GM21723 (cell line): Measurements from ENCODE around the gene ENDOV.
"Not testable (repeated sequence)": the region's sequence is repeated elsewhere in the genome, so short reads cannot be mapped to it uniquely, and the experiment has no call there.

Source experiments
- ATAC-seq: cut with Tn5 transposase; IDR thresholded peaks from one replicate; pipeline ENCODE4 v1.9.1; 2021; ENCODE audit warnings: mild to moderate bottlenecking, moderate library complexity; ENCODE audit not compliant: unreplicated experiment

ENDOV gene

DNA sequence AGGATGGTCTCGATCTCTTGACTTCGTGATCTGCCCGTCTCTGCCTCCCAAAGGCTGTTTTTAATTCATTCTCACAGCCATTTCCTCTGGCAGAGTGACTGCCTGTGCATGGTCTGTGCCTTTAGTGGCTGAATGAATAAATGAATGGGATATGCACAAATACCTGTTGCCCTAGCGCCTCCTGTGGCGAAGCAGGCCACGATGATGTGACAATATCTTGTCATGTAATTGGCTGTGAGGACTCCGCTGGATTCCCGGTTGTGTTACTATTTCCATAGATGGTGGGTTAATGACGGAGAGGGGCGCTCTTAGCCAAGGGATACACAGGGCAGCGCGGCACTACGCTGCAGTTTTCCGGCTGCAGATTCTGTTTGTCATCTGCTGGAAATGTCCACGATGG is 26.8 kb upstream of the ENDOV start:
- ATAC-seq, result no peak

DNA sequence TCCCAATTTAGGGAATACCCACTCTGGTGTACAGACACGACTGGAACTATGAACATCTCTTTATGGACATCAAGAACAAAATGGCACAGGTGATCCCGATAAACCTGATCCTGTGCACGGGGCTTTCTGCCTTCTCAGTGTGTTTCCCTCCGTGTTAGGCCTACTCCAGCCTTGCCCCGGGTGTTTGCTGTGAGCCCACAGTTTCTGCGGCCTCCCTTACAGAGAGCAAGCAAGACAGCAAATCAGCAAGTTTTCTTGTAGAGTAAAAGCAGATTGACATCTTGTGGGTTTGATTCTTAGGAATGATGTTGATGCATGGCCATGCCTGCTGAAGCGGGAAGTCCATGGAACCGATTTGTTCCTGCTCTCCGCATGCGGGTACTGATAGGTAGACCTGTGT is 26.4 kb upstream of the ENDOV start:
- no peak for ATAC-seq

DNA sequence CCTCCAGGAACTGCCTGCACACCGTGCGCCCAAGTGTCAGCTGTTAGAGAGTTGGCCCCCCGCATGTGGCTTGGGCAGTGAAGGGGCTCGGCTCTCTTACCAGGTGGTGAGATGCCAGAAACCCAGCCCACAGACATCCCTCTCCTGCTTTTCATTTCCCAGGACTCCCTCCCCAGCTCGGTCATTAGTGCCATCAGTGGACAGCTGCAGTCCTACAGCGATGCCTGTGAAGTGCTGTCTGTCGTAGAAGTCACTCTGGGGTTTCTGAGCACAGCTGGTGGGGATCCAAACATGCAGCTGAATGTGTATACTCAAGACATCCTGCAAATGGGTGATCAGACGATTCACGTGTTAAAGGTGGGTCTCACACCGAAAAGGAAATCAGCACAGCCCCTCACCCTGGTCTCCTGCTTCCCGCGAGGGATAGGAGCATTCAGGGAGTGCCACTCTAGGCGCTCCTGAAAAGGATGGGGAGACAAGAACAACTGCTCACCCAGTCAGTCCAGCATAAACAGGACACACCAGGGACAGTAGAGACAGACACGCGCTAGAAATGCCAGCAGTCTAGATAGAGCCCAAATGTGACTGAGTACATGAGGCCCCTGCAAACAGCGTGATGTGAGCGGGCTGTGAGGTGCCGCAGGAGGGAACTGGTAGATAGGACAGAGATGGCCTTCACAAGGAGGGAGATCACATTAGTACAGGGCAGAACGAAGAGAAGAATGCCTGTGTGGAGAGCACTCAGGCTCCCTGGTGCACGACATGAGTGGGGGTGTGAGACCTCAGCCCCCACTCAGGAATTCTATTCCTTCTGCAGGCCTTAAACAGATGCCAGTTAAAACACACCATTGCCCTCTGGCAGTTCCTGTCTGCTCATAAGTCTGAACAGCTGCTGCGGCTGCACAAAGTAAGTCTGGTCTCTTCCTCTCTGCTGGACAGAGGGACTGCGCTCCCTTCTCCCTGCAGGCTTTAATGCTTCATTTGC is 25.7 kb upstream of the ENDOV start:
- no peak for ATAC-seq

DNA sequence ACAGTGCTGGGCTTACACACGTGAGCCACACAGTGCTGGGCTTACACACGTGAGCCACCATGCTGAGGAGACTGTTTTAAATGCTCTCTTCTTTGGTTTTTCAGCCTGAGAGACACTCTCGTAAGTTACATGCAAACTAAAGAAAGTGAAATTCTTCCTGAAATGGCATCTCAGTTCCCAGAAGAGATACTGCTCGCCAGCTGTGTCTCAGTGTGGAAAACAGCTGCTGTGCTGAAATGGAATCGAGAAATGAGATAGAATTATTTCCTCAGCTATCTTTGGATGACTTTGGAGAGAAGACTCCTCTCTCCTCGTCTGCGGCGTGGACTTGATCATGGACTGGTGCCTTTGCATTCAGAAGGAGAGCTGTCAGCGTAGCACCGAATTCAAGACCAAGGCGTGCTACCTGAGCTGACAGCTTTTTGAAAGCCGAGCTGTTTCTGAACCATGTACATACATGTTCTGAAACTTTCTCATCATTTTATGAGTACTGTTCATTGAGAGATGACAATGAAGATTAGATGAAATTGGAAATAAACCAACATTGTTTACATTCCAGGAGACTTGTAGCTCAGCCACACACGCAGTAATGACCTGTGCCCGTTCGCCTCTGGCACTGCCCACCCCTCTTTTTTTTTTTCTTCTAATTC is 21.6 kb upstream of the ENDOV start:
- ATAC-seq, result no peak

DNA sequence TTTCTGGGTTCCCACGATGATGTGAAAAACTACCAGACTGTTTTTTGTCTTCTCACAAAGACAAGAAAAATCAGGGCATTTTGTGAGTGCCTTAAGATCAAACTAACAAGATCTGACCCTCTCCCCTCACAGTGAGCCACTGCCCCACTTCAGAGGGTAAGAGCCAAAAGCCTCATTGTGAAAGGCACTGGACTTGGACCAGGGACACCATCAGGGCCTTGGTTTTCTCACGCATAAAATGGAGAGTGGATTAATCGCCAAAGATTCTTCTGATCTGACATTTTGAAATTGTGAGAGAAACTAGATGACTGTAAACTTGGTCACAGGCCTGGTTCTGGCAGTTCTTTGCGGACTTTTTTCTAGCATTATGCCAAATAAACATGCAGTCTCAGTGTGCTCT is 21.0 kb upstream of the ENDOV start:
- no peak for ATAC-seq

DNA sequence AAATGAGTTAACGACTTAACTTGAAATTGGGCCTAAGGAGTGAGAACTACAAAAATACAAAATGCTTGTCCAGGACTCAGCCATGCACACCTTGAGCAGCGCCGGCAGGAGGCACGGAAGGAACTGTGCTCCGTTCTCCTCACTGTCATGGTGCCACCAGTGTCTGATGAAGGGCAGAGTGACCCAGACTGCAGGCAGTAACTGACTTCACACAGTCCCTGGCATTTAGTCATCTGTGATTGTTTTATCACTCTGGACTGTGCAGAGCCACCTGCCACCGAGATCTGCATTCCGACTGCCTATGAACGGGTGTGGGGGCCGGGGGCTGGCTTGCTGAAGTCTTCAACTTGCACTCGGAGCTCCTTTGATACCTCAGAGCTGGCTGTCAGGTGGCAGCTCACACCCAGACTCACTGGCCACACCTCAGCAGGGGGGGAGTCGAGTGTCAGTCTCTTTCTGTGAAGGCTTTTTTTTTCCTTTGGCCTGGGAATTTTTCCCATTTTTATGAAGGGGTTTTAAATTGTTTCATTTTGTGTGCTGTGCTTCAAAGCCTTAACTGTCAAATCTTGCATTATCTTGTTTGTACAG is 20.2 kb upstream of the ENDOV start:
- no peak for ATAC-seq

DNA sequence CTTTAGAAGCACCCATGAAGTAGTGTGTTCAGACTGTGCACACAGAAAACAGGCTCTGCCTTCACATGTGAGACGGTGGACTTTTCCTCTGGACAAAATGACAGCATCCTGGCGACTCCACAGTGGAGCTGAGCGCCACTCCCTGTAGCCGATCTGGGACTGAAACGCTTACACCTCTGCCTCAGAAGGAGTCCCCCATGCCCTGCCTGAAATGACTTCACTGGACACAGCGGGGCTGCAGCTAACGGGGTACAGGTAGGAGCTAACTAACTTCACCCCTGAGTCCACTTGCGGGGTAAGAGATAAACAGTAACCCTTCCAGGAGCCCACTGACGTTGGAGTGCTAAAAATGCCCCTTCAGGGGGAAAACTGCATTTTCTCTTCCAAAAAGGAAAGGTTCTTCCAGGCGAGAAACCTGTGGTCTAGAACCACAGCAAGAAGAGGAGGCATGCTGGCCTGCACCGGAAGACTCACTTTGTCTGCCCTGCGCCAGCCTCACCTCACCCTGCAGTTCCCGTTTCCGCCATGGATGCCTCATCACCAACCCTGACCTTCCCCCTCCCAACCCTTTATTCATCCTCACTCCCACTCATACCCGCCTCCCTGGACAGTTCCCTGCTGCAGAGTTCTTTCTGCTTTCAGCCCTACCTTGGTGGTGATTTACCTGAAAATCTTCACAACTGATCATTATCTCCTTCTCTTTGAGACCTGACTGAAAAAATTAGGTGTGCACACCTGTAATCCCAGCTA is 19.4 kb upstream of the ENDOV start:
- no peak for ATAC-seq

DNA sequence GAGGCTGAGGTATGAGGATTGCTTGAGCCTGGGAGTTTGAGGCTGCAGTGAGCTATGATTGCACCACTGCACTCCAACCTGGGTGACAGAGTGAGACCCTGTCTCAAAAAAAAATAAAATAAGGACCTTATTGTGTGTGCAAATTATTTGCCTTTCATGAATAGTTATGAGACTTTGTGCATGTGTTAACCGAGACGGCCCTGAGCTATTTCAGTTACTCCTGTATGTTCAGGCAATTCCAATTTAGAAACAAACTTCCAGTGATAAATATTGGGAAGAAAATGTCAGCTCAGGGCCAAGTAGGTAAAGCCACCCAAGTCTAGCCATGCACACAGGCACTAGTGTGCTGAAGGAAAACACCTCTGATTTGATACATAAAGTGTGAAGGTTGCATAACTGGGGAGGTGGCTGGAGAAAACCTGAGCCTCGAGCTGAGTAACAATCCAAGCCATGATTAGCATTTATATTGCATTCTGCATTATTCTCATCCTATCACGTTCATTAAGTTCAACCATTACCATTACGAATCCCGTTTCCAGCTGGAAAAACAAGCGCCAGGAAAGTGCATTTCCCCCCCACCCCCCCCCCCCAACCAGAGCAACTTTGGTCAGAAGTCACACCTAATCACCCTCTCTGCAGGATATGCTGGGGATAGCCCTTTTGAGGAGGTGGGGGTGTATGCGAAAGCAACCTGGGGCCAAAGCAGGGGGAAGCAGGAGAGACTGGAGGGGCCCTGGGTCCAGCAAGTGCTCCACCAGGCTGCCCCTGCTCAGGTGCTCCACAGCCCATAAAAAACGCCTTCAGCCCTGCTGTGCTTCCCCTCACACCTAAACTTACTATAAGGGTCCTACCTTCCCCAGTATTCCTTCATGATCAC is 18.6 kb upstream of the ENDOV start:
- ATAC-seq, result no peak

DNA sequence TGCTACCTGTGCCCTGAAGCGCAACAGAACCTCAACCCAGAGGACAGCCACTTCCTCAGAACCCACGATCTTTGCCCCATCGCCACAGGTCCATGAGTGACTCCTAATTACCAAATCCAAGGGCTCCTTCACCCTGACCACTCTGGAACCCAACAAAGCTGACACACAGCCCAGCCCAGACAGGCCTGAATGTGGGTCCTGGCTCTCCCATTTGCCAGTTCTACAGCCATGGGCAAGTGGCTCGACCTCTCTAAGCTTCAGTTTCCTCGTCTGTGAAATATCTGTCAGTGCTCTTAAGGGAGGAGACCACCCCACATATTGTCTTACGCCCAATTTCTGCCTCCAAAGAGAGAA is 18.0 kb upstream of the ENDOV start:
- no peak for ATAC-seq

DNA sequence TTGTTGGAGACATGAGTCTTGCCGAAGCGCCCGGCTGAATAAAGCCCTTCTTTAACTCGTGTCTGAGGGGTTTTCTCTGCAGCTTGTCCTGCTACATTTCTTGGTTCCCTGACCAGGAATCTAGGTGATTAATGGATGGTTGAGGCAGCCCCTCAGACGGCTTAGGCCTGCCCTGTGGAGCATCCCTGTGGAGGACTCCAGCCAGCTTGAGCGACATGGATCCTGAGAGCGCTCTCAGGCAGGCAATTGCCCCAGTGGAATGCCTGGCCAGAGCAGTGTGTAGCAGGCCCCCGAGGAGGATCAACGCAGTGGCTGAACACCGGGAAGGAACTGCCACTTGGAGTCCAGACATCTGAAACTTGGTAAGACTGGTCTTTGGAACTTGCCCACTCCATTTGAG is 17.3 kb upstream of the ENDOV start:
- no peak for ATAC-seq

DNA sequence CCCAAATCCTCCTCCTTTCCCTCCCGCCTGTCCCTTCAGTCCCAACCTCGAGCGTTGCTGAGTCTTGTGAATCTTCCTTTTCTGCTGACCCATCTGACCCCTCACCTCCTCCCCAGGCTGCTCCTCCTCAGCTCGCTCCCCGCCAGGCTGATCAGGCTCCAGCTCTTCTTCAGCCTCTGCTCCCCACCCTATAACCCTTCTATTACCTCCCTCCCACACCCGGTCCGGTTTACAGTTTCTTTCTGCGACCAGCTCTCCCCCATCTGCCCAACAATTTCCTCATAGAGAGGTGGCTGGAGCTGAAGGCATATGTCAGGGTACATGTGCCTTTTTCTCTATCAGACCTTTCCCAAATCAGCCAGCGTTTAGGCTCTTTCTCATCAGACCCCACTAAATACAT is 13.9 kb upstream of the ENDOV start:
- not testable (repeated sequence) for ATAC-seq

DNA sequence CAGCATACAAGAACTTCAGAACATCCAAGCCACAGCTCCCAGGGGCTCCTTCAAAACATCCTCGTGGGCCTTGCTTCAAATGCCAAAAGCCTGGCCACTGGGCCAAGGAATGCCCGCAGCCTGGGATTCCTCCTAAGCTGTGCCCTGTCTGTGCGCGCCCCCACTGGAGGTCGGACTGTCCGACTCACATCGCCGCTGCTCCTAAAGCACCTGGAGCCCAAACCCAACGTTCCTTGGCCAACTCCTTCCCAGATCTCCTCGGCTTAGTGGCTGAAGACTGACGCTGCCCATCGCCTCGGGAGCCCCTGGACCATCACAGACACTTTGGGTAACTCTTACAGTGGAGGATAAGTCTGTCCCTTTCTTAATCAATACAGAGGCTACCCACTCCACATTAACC is 12.9 kb upstream of the ENDOV start:
- ATAC-seq, result not testable (repeated sequence)

DNA sequence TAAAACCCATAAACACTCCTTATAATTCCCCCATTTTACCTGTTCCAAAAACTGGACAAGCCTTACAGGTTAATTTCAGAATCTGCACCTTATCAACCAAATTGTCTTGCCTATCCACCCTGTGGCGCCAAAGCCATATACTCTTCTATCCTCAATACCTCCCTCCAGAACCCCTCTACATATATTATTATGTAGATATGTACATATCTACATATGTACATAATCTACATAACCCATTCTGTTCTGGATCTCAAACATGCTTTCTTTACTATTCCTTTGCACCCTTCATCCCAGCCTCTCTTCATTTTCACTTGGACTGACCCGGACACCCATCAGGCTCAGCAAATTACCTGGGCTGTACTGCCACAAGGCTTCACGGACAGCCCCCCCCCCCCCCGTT is 12.0 kb upstream of the ENDOV start:
- no peak for ATAC-seq

DNA sequence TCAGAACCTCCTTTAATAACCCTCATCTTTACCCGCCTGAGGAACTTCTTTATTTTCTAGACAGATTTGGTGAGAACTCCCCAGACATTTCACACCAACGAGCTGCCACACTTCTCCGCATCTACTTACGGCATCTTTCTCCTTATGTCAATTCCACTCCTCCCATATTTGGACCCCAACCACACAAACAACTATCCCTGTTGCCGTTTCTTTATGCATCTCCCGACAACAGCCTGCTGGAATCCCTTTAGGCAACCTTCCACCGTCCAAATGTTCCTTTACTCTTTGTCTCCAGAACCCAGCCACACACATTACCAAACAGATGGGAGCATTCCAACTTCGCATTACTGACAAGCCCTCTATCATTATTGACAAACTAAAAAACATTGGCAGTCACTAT is 8.8 kb upstream of the ENDOV start:
- no peak for ATAC-seq

DNA sequence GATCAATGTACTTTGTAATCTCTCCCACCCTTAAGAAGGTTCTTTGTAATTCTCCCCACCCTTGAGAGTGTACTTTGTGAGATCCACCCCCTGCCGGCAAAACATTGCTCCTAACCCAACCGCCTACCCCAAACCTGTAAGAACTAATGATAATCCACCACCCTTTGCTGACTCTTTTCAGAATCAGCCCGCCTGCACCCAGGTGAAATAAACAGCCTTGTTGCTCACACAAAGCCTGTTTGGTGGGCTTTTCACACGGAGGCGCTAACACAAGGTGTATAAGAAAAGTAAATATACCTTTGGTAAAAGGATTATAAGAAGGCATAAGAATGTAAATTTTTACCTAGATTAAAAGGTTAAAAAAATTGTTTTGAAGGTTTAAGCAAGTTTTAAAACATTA is 7.0 kb upstream of the ENDOV start:
- not testable (repeated sequence) for ATAC-seq

DNA sequence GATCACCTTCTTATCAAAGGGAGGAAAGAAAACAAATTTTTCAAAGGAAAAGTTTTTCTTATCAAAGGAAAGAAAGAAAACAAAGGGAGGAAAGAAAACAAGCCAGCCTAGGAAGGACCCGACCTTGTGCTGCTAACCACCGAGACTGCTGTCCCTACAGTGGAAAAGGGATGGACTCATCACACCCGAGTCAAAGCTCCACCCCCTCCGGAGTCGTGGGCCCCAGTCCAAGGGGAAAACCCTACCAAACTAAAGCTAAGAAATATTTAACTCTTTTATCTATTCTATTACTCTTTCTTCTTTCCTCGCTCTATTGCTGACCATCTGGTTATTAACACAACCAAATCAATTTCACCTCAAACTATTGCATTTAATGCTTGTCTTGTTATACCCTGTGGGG is 6.1 kb upstream of the ENDOV start:
- ATAC-seq, result no peak

DNA sequence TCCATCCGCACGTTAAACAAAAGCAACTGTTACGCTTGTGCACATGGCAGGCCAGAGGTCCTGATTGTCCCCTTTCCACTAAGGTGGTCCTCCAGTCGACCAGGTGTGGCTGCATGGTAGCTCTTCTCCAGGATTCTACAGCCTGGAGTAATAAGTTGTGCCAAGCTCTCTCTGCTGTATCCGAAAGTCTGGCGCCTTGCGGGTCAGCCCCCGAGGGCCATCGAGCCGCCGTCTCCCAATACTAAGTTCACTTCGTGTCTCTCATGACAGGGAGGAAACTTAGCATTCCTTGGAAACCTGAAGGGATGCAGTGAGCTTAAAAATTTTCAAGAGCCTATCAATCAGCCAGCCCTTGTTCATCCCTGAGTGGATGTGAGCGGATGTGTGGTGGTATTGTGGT is 5.3 kb upstream of the ENDOV start:
- ATAC-seq, result no peak

DNA sequence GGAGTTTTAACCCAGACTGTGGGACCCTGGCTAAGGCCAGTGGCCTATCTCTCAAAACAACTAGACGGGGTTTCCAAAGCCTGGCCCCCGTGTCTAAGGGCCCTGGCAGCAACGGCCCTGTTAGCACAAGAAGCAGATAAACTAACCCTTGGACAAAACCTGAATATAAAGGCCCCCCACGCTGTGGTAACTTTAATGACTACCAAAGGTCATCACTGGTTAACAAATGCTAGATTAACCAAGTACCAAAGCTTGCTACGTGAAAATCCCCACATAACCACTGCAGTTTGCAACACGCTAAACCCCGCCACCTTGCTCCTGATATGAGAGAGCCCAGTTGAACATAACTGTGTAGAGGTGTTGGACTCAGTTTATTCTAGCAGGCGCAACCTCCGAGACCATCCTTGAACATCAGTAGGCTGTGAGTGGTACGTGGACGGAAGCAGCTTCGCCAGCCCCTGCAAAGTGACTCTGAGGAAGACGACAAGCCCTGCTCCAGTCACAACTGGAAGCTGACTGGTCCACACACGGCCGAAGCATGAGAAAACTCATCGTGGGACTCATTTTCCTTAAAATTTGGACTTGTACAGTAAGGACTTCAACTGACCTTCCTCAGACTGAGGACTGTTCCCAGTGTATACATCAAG is 4.4 kb upstream of the ENDOV start:
- not testable (repeated sequence) for ATAC-seq

DNA sequence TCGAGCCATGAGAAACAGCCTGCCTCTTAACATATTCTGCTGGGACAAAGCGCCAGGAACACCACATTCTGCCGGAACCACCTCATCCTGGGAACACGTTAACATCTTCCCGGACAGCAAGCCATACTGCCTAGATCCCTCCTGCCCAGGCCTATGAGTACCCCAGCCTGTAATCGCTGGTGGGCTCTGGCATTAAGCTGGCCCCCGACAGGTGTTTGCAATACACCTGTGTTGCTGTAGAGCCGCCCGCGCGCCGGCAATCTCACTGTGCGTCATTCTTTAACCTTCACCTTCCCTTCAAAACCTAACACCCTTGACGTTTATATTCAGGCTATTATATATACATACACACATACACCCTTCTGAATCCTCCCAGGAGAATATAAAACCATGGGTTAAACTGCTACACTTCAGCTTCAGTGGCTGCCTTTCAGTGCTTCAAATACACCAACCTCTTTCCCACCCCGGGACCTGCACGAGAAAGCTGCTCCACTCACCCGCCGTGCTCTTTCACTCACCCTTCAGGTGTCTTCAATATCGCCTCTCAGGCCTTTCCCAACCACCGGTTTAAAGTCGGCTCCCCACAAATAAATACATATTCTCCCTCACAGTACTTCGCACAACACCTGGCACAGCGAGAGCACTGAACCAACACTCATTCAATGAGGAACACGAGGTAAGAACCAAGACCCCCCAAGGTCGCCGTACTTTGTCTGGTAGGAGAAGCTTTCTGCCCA is 1.0 kb upstream of the ENDOV start:
- no peak for ATAC-seq
